Activated CD4-positive, alpha-beta T cell treated with anti-CD3 and anti-CD28 coated beads, Interleukin-2, amount 50 U/mL, for 1 hour (primary cell): ENCODE results near the gene CXCR2.
A peak's percentile ranks its signal among the peaks of the same experiment; 100 is the strongest.
"Not testable (repeated sequence)": the region's sequence is repeated elsewhere in the genome, so short reads cannot be mapped to it uniquely, and the experiment has no call there.

ENCODE experiments used
- DNase-seq: peaks from one replicate; pipeline ENCODE4 v3.0.0-alpha.2; 2020

Gene CXCR2

GRCh38 chr2:218130822-218131221 is 5.0 kb downstream of the CXCR2 start:
- DNase-seq: no peak

- no peak for DNase-seq
Observed at GRCh38 chr2:218137514-218137913, 11.7 kb downstream of the CXCR2 start.

- no peak for DNase-seq
Observed at GRCh38 chr2:218138047-218138446, 12.2 kb downstream of the CXCR2 start.

GRCh38 chr2:218145124-218145523 is 19.3 kb downstream of the CXCR2 start:
- DNase-seq: no peak

- DNase-seq: no peak
Observed at GRCh38 chr2:218146056-218146455, 20.2 kb downstream of the CXCR2 start.

- no peak for DNase-seq
Observed at GRCh38 chr2:218149098-218149497, 23.3 kb downstream of the CXCR2 start.

GRCh38 chr2:218149848-218150440 is 24.1 kb downstream of the CXCR2 start:
- no peak for DNase-seq

- no peak for DNase-seq
Observed at GRCh38 chr2:218152172-218152571, 26.3 kb downstream of the CXCR2 start.

- DNase-seq: no peak
Observed at GRCh38 chr2:218152777-218153176, 26.9 kb downstream of the CXCR2 start.

- no peak for DNase-seq
Observed at GRCh38 chr2:218155953-218156479, 30.2 kb downstream of the CXCR2 start.

GRCh38 chr2:218161644-218162043 is 35.8 kb downstream of the CXCR2 start:
- DNase-seq: no peak

- no peak for DNase-seq
Observed at GRCh38 chr2:218162814-218163213, 37.0 kb downstream of the CXCR2 start.

GRCh38 chr2:218166791-218167190 is 41.0 kb downstream of the CXCR2 start, which contains the start of gene CXCR1:
CXCR1 (minus strand) TSS chr2:218166962; CDS start chr2:218165211, 1,751 bp downstream.
- peak; percentile 18 for DNase-seq

GRCh38 chr2:218168016-218168415 is 42.2 kb downstream of the CXCR2 start:
- no peak for DNase-seq

GRCh38 chr2:218168635-218169462 is 43.0 kb downstream of the CXCR2 start:
- DNase-seq: peak; percentile 61

GRCh38 chr2:218169757-218170546 is 44.1 kb downstream of the CXCR2 start:
- DNase-seq: no peak

- not testable (repeated sequence) for DNase-seq
Observed at GRCh38 chr2:218171744-218172143, 45.9 kb downstream of the CXCR2 start.

GRCh38 chr2:218172845-218173244 is 47.0 kb downstream of the CXCR2 start:
- no peak for DNase-seq

GRCh38 chr2:218179782-218180181 is 54.0 kb downstream of the CXCR2 start:
- DNase-seq: no peak

- no peak for DNase-seq
Observed at GRCh38 chr2:218180467-218181114, 54.8 kb downstream of the CXCR2 start.

GRCh38 chr2:218184331-218184730 is 58.5 kb downstream of the CXCR2 start:
- DNase-seq: no peak

- DNase-seq: peak; percentile 69
Observed at GRCh38 chr2:218186355-218186766, 60.5 kb downstream of the CXCR2 start.
